SIG-M5 treated with dmso at 0.1 percent for 504 hours (cell line): ENCODE measurements around the gene BRF1.

Experiments
- DNase-seq: peaks from one replicate; lab custom pipeline; 2025; ENCODE audit not compliant: unreplicated experiment; lab: John Stamatoyannopoulos, UW

Gene BRF1

DNA sequence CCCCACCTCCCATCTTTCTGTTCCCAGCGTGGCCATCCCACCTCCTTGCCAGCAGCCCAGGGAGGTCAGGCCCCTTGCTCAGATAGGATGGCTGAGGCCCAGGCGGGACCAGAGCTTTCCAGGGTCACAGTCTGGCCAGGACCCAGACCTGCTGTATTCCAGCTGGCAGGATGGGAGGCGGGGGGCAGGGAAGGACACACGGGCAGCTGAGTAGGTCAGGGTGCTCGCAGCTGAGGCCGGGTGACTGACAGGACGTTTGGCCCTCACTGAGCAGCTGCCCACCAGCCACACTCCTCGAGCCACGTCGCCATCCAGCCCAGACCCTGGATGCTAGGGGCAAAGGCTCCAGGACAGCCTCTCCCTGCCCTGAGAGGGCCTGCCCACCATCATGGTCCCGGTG is 123.7 kb downstream of the BRF1 start:
- no peak for DNase-seq

DNA sequence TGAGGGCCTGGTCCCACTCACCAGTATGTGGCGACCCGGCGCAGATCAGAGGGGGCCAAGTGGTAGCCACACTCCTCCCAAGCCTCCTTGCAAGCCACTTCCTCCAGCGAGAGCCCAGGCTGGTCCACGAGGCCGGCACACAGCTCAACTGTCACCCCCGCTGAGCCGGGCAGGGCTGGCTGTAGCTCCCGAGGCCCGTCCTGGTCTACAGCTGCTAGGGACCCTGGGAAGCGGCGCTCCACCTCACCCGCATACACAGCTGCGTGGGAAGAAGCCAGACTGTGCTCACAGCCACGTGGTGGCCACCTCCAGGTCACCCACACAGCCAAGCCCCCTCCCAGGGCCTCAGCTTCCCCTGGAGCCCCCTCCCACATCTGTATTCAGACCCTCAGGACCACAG is 124.3 kb downstream of the BRF1 start:
- no peak for DNase-seq

DNA sequence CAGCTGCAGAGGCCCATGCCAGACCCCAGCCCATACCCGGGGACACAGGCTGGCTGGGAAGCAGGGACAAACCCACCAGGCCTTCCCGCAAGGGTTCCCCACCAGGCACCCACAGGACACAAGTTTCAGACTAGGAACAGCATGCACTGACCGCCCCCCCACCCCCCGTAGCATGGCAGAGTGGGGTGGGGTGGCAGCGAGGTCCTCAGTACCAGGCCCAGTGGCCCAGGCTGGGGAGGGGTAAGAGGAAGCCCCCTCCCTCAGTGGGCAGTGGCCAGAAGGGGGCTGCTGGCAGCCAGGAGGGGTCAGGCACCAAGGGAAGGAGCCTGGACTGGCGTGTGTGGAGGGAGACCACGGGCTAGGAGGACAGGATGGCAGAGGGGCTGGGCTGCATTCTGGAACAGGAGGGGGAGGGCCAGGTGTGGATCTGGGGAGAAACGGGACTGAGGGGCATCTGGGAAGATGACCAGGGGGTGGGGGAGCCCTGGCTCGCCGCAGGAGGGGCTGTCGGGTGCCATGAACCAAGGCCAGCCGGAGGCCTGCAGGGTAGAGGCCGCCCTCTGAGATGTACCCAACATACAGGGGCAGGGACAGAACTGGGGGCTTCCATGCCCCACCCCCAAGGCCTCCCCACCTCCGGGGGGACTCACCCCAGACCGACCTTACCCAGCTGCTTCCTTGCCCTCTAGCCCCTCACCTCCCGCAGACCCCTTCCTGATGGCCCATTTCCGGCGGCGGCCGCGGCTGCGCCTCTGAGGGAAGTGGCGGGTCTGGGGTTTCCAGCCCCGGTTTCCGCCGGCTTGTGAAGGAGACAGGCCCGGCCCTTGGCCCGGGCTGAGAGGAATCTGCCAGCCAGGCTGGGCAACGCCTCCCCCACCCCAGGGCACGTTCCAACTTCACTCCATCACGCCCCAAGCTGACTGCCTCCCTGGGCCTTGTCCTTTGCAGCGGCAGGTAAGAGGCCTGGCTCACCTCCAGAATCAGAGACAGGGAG is 126.6 kb downstream of the BRF1 start:
- no peak for DNase-seq

DNA sequence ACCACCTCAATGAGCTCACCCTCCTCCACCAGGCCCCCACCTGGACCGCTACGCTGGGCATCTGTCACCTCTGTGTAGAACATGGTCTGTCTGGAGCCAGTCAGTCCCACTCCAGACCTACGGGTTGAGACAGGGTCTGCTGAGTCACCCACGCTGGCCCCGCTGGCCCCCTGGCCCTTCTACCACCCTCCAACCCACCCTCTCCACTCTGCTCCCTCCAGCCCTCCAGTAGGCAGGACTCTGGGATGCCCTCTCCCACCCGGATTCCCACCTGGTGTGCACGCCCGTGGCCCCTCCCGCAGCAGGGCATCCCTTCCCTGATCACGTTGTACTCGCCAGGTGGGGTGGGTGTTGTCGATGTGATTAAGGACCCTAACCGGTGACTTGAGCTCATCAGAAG is 127.7 kb downstream of the BRF1 start:
- DNase-seq, result no peak

- no peak for DNase-seq
These were observed 128.3 kb downstream of the BRF1 start for GRCh38 chr14:105172476-105172875.

DNA sequence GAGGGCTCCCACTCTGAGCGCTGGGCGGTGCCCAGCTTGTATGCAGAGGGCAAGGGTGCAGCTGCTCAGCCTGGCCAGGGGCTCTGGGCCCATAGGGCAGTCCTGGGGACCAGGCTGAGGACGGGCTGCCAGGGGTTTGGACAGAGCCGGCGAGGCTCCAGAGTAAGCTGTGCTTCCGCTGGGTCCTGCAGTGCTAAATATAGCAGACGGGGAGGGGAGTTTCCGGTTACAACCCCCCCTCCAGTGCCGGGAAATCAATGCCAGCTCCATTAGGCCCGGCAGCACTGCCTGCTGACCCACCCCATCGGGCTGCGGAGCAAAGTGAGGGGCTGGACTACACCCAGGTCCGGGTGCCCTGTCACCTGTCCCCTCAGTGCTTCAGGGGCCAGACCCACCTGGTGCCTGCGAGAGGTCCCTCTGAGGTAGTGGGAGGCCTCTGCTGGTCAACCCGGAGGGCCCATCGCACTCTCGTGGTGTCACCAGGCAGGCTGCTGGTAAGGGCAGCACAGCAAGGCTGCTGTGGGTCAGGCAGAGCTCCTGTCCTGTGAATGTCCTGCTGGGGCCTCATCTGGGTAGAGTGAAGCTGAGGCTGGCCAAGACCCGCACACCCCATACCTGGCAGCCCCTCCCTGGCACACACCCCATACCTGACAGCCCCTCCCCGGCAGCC is 129.7 kb downstream of the BRF1 start:
- DNase-seq, result no peak

GRCh38 chr14:105169776-105170655 is 130.8 kb downstream of the BRF1 start:
- DNase-seq, result no peak

DNA sequence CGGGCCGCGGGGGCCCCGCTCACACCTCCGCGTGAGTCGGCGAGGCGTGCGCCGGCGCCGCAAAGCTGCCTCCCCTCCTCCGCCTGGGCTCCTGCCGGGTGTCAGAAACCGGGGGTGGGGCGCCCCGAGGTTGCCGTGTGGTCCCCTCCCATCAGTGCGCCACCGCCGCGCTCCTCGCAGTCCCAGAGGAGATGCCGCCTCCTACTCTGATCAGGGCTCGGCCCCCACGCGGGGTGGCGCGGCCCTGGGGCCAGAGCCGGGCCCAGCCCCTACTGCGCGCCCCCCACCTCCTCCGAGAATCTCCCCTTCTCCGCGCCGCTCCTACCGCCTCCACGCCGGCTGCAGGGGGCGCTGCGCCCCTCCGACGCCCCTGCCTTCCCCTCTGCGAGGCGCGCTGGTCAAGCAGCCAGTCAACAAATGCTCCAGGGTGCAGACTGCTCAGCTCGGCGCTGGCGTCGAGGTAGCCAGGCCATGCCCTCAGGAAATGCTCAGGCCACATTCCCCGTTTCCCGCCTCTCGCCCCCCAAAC is 131.8 kb downstream of the BRF1 start:
- peak; percentile 48 for DNase-seq

DNA sequence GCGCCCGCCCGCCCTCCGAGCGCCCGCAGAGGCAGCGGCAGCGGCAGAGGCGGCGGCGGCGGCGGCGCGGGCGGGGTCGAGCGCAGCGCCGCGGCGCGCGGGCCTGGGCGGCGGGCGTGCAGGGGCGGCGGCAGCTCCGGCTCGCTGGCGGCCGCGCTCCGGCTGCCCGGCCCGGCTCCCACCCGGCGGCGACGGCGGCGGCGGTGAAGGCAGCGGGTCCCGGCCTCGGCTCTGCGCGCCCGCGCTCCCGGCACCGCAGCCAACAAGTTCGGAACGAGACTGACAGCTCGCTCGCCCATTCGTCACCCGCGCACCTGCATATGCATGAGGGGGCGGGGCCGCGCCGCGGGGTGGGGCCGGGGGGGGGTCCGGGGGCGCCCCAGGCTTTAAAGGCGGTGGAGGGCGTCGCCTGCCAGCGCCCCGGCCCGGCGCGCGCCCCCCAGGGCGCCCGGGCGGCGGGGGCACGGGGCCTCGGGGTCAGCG is 132.3 kb downstream of the BRF1 start, which contains the start of gene JAG2:
Gene JAG2 (minus strand): TSS at position 281 of the 483 bp plus-strand sequence. CDS start 356 bp downstream, outside the sequence.
- peak; percentile 59 for DNase-seq

- DNase-seq, result no peak
These were observed 132.7 kb downstream of the BRF1 start for GRCh38 chr14:105168093-105168420.

DNA sequence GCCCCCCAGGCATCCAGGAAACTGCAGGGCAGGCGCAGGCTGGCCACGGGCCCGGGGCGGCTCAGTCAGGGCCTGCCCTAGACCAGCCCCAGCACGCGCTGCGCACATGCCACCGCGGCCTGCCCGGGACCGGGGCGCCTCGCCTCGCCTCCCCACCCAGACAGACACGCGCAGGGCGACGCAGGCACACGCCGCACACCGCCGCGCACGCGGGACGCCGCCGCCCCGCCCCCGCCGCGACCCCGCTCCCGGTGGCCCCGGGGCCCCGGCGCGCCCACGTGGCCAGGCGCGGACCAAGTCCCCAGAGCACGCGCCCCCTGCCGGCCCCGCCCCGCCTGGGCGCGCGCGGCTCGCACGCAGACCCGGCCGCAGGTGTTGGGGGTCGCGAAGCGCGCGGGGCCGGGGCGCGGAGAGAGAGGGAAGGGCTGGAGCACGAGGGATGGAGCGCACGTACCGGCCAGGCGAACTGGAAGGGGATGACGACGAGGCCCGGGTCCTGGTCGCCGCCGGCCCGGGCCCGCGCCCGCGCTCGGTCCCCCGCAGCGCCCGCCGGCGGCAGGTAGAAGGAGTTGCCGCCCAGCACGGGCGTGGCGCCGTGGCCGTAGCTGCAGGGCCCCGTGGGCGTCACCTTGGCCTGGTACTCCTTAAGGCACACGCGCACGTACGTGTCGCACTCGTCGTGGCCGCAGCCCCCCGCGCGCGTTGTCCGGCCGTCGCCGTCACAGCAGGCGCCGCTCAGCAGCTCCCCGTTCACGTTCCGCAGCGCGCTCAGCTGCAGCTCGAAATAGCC is 133.3 kb downstream of the BRF1 start:
- peak; percentile 38 for DNase-seq

DNA sequence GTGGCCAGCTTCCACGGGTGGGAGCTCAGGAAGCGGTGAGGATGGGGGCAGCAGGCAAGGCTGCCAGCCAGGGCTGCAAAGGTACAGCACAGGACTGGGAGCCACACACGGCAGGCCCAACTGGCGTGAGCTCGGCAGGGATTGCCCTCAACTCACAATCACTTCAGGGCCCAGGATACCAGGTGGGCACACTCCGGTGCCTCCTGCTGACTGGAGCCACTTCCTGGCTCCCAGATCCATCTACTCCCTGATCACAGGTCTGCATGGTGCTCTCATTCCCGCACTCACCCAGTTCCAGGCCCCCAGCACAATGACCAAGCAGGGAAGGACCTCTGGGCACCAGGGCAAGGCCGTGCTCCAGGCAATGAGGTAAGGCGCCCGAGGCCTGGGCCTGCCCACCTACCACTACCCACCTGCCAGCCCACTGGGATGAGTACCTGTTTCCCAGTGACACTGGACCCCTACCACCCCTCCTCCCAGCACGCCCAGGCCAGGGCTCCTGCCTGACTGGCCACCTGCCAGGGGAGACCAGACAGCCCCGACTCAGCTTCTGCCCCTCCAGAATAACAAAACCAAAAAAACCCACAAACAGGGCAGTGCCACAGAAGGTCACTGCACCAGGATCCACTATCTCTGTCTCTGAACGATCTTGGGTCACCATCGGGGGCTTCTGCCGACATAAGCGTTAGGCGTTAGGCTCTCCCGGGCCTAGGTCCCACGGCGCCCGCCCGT is 134.1 kb downstream of the BRF1 start:
- no peak for DNase-seq

DNA sequence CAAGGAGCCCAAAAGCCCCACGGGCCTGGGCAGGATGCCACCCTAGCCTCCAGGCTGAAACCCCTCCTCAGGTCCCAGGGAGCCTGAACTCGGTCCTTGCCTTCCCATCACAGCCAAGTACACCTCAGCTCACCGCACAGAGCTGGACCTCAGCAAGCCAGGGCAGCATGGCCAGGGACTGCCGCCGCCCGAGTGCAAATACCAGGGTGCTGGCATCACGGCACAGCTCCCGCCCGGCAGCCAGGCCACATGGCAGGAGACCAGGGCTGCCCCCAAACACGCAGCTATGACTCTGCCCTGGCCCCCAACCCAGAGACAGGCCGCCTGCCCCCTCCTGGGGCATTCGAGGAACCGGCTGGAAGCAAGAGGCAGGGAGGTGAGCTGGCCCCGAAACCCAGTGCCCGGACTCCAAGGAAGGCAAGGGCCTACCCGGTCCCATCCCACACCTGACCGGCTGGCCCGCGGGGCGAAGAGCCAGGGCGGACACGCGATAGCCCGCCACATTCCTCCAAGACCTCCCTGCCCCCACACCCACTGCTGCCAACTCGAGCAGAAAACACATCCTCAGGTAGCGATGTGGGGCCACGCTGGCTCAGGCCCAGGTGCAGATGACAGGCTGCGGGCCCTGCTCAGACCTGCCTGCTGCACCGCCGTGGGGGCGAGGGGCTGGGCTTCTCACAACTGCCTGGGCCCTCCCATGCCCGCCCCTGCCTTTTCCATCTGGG is 134.9 kb downstream of the BRF1 start:
- no peak for DNase-seq

DNA sequence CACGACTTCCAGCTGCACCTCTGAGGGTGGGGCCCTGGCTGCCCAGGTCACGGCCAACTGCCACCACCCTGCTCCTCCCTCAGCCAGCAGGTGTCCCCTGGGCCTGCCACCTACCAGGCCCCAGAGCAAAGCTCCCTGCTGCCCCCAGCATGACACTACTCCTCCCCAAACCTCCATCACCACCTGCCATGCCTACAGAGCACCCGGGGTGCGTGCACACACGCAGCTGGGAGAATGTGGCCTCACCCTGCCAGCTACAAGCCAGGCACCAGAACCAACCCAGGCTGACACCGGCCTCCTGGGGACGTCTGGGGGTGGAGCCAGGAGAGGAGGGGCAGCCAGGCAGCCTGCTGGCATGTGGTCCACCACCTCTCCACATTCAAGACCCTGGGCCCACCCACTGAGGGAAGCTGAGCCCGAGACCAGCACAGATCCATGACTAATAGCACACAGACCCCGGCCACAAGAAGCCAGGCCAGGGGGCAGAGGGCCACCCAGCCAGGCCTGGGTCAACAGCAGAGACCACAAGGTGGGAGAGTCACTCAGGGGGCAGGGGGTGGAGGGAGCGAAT is 135.6 kb downstream of the BRF1 start:
- DNase-seq, result no peak

DNA sequence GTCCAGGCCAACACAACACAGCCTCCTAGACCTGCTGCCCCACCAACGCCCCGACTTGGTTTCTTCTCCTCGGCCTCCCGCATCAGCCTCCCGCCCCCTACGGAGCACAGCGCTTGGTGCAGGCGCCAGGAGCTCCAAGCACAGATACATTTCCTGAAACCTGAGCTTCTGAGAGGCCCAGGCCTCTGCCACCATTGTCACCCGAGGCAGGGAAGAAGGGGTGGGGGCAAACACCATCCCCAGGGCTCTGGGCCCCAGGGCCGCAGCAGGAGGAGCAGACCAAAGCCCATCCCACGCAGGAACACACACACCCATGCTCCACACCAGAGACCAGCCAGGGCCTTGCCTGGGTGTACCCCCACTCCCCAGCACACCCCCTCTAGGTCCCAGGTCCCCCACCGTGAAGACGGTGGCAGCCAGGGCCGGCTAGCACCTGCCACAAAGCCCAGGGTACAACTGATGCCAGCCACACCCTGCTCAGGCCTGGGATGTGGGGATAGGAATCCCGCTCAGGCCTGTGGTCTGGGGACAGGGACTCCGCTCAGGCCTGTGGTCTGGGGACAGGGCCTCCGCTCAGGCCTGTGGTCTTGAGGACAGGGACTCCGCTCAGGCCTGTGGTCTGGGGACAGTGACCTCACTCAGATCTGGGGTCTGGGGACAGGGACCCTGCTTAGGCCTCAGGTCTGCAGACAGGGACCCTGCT is 137.6 kb downstream of the BRF1 start:
- DNase-seq, result no peak

GRCh38 chr14:105162669-105162979 is 138.2 kb downstream of the BRF1 start:
- no peak for DNase-seq

- DNase-seq, result no peak
These were observed 138.7 kb downstream of the BRF1 start for GRCh38 chr14:105161964-105162668.
